Measurements from ENCODE around the gene LONP1. TPM values are rescaled to one million over a fixed set of nuclear protein-coding genes. Genes with fewer than 3 reads are reported as not detected.

LONP1 gene, protein sequence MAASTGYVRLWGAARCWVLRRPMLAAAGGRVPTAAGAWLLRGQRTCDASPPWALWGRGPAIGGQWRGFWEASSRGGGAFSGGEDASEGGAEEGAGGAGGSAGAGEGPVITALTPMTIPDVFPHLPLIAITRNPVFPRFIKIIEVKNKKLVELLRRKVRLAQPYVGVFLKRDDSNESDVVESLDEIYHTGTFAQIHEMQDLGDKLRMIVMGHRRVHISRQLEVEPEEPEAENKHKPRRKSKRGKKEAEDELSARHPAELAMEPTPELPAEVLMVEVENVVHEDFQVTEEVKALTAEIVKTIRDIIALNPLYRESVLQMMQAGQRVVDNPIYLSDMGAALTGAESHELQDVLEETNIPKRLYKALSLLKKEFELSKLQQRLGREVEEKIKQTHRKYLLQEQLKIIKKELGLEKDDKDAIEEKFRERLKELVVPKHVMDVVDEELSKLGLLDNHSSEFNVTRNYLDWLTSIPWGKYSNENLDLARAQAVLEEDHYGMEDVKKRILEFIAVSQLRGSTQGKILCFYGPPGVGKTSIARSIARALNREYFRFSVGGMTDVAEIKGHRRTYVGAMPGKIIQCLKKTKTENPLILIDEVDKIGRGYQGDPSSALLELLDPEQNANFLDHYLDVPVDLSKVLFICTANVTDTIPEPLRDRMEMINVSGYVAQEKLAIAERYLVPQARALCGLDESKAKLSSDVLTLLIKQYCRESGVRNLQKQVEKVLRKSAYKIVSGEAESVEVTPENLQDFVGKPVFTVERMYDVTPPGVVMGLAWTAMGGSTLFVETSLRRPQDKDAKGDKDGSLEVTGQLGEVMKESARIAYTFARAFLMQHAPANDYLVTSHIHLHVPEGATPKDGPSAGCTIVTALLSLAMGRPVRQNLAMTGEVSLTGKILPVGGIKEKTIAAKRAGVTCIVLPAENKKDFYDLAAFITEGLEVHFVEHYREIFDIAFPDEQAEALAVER
- 46.7 and 73.9 TPM in 2 replicates for total RNA-seq

GRCh38 chr19:5719961-5720790 is at the start of gene LONP1, which contains the start of gene CATSPERD:
TSS of gene LONP1 (minus strand) at chr19:5720146. CDS start at chr19:5720132, 14 bp downstream.
TSS of gene CATSPERD (plus strand) at chr19:5720637. CDS start at chr19:5720738, 101 bp downstream.

DNA sequence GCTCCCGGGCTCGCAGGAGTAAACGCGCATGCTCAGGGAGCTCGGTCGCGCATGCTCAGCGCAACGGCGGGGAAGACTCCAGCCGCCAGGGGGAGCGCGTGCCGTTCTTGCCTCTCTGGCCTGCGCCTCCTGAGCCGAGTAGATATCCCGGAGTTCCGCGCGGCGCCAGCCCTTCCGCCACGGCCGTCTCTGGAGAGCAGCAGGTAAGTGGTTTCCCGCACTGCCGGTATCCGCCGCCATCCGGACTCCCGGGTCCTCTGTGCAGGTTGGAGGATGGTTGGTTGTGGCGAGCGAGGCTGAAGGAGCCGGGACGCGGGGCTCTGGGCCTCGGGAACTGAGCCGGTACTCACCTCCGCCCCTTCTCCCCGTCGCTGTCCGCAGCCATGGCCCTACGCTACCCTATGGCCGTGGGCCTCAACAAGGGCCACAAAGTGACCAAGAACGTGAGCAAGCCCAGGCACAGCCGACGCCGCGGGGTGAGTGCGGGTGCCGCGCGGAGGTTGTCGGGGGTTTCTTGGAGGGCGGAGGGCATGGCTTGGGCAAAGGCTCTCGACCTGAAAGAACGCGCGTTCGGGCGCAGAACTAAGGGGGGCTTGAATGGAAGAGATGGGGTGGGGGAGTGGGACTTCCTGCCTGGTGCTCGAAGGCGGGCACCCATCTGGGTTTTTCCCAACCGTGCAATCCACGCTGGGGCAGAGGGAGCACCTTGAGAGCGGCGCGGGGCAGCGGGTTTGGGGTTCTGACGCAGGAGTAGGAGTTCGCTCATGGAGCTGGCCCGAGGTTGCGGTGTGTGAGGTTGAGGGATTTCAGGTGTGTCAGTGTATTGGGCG is 29.6 kb downstream of the LONP1 start, which contains the start of gene RPL36:
RPL36 (plus strand) TSS at position 171 of the 830 bp plus-strand sequence; CDS start at position 384, 213 bp downstream.

DNA sequence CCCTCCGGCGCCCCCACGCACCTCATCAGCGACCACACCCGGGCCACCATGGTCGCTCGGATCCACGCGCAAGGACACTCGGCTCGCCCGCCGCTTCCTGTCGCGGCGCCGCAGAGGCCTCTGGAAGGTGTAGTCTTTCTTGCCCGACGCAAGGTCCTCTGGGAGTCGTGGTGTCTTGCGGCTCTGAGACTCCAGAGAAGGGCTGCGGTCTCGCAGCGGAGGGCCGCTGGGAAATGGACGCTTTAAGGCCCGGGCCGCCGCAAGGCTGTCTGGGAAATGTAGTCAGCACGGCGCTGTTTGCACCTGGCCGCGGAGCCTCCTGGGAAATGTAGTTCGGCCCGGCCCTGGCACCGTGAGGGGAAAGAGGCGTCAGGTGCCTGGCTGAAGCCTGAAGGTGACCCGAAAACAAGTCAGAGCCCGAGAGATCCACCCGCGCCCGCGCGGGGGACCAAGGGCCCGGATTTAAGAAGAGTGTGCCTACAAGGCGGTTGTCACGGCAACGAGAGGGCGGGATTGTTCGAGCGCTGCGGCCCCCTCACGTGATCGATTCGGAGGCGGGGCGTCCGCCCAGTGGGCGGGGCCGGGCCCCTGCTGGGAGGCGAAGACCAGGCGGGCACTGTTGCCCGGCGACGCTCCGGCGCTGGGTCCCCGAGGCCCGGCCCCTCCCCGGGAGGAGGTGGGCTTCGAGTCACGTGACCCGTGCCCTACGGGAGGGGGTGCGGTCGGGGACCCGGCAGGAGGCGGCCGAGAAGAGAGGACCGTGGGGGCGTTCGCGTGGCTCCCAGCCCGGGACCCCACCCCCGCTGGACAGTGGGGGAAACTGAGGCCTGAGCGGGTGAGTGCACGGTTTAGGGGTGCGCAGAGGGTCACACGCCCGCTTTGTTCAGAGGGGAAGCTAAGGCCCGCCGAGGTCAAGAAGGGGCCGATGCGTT is 39.2 kb downstream of the LONP1 start, which contains the start of the genes HSD11B1L and MICOS13:
HSD11B1L (plus strand) TSS at position 591 of the 932 bp plus-strand sequence. CDS start 3,806 bp downstream, outside the sequence.
MICOS13 (minus strand) TSS at position 80 of the 932 bp plus-strand sequence; CDS start at position 50, 30 bp downstream.

Other genes starting within 250 kb of the LONP1 start
- 6.2 and 14.1 TPM in 2 replicates for gene TINCR, start 152.2 kb downstream of the LONP1 start, total RNA-seq
- 20.3 and 36.9 TPM in 2 replicates for gene SAFB2, start 97.4 kb downstream of the LONP1 start, total RNA-seq
- 31.7 and 61.6 TPM in 2 replicates for gene SAFB, start 97.1 kb downstream of the LONP1 start, total RNA-seq
- 33.0 and 38.8 TPM in 2 replicates for gene MICOS13, start 39.6 kb downstream of the LONP1 start, total RNA-seq
- 13.0 and 20.8 TPM in 2 replicates for gene HSD11B1L, start 39.1 kb downstream of the LONP1 start, total RNA-seq
- gene RPL36, start 29.9 kb downstream of the LONP1 start, total RNA-seq: 225 and 320 TPM in 2 replicates
- gene CATSPERD, start 491 bp upstream of the LONP1 start, total RNA-seq: under 0.01 TPM in 1 of 2 replicates, not detected in the other
- gene PRR22, start 64.6 kb upstream of the LONP1 start, total RNA-seq: 0.79 TPM in 1 of 2 replicates, not detected in the other
- gene DUS3L, start 71.0 kb upstream of the LONP1 start, total RNA-seq: 17.7 and 31.7 TPM in 2 replicates
- 0.65 and 1.2 TPM in 2 replicates for gene NRTN, start 84.9 kb upstream of the LONP1 start, total RNA-seq
- under 0.01 TPM in 1 of 2 replicates, not detected in the other for gene FUT6, start 119.6 kb upstream of the LONP1 start, total RNA-seq
- not detected in 2 replicates for gene FUT3, start 131.3 kb upstream of the LONP1 start, total RNA-seq
- gene FUT5, start 150.4 kb upstream of the LONP1 start, total RNA-seq: not detected in 2 replicates
- 266 and 387 TPM in 2 replicates for gene NDUFA11, start 183.6 kb upstream of the LONP1 start, total RNA-seq
- gene VMAC, start 184.7 kb upstream of the LONP1 start, total RNA-seq: 14.9 and 15.5 TPM in 2 replicates
- 155 and 543 TPM in 2 replicates for gene CAPS, start 194.1 kb upstream of the LONP1 start, total RNA-seq

All from placental epithelial cell (primary cell).